GM19240 (cell line): Measurements from ENCODE around the gene P3H2.
"Not testable (repeated sequence)": the region's sequence is repeated elsewhere in the genome, so short reads cannot be mapped to it uniquely, and the experiment has no call there.

Source experiments
- DNase-seq: peaks from one replicate; pipeline ENCODE4 v3.0.0; 2011; ENCODE audit warnings: low spot score; ENCODE audit not compliant: insufficient read length

Gene P3H2

GRCh38 chr3:190088890-190089289 lies 31.8 kb downstream of the P3H2 start:
- no peak for DNase-seq

GRCh38 chr3:190086191-190086590 lies 34.5 kb downstream of the P3H2 start:
- no peak for DNase-seq

- no peak for DNase-seq
Measured at GRCh38 chr3:190084983-190085382, 35.7 kb downstream of the P3H2 start.

- DNase-seq: no peak
Measured at GRCh38 chr3:190083635-190084034, 37.1 kb downstream of the P3H2 start.

GRCh38 chr3:190081389-190081788 lies 39.3 kb downstream of the P3H2 start:
- DNase-seq: no peak

GRCh38 chr3:190079173-190079572 lies 41.5 kb downstream of the P3H2 start:
- DNase-seq: not testable (repeated sequence)

GRCh38 chr3:190077395-190078045 lies 43.2 kb downstream of the P3H2 start:
- no peak for DNase-seq

GRCh38 chr3:190076601-190077394 lies 43.9 kb downstream of the P3H2 start:
- no peak for DNase-seq

GRCh38 chr3:190076136-190076535 lies 44.6 kb downstream of the P3H2 start:
- no peak for DNase-seq

- DNase-seq: no peak
Measured at GRCh38 chr3:190074817-190075216, 45.9 kb downstream of the P3H2 start.

GRCh38 chr3:190073264-190074008 lies 47.3 kb downstream of the P3H2 start:
- no peak for DNase-seq

GRCh38 chr3:190072856-190073255 lies 47.8 kb downstream of the P3H2 start:
- no peak for DNase-seq

GRCh38 chr3:190071921-190072320 lies 48.8 kb downstream of the P3H2 start:
- not testable (repeated sequence) for DNase-seq

GRCh38 chr3:190070622-190071347 lies 49.9 kb downstream of the P3H2 start:
- no peak for DNase-seq

- DNase-seq: no peak
Measured at GRCh38 chr3:190065204-190065603, 55.5 kb downstream of the P3H2 start.

GRCh38 chr3:190064659-190065058 lies 56.0 kb downstream of the P3H2 start:
- no peak for DNase-seq

GRCh38 chr3:190064112-190064511 lies 56.6 kb downstream of the P3H2 start:
- no peak for DNase-seq

- DNase-seq: no peak
Measured at GRCh38 chr3:190063490-190063889, 57.2 kb downstream of the P3H2 start.

GRCh38 chr3:190060192-190060775 lies 60.4 kb downstream of the P3H2 start:
- no peak for DNase-seq

GRCh38 chr3:190059242-190059590 lies 61.5 kb downstream of the P3H2 start:
- DNase-seq: no peak

- DNase-seq: no peak
Measured at GRCh38 chr3:190058521-190059241, 62.0 kb downstream of the P3H2 start.
